HCT116 (cell line): ENCODE results near the gene EXOSC1. TPM values are rescaled to one million over a fixed set of nuclear protein-coding genes. Genes with fewer than 3 reads are reported as not detected.

Experiments
- ATAC-seq: fragments of 200-7000 bp; cut with Tn5 transposase; 2 replicates; pipeline ENCODE4 v1.9.1; 2020; ENCODE audit warnings: mild to moderate bottlenecking, moderate library complexity
- BruUV-seq: library from RNA; stranded (reverse); fragments of 400-500 nt; replicated peaks from 2 replicates; lab custom pipeline; 2021; lab: Mats Ljungman, UMichigan
- CTCF ChIA-PET: fragments of 300-600 bp; sonication (Branson Sonifier 250); formaldehyde crosslinking; loops from one replicate; lab custom pipeline; 2021; ENCODE audit warnings: antibody characterized with exemption; lab: Charles Lee
- POLR2A ChIA-PET: fragments of 300-600, 350-600 bp; sonication (Branson Sonifier 250); formaldehyde crosslinking; loops from one replicate; lab custom pipeline; 2021; ENCODE audit warnings: antibody characterized with exemption; lab: Charles Lee
- RAD21 ChIA-PET, 2 experiments: fragments of 300-600 bp; sonication (Branson Sonifier 250); formaldehyde crosslinking; loops; one replicate each; lab custom pipeline; 2023; ENCODE audit warnings: low total read pairs in 2 of 2; ENCODE audit not compliant: uncharacterized antibody in 2 of 2, unreplicated experiment in 2 of 2, low non-redundant PET in 1 of 2; lab: Charles Lee
- DNase-seq: peaks from one replicate; pipeline ENCODE4 v3.0.0-alpha.2; 2010; ENCODE audit warnings: low read depth, low spot score
- H2AFZ ChIP-seq: fragments of 200-600 bp; shearing (Covaris generic), sonication (generic); 2 replicates; pipeline ENCODE4 v1.6.1; 2017; ENCODE audit warnings: low read depth, mixed run types, mixed read lengths, antibody characterized with exemption, low read length; ENCODE audit not compliant: poor library complexity, severe bottlenecking
- H3K27ac ChIP-seq: 2 replicates; pipeline ENCODE4 v1.5.1; 2012; ENCODE audit warnings: low read depth, low read length
- H3K27me3 ChIP-seq: fragments of 200-600 bp; sonication (generic); 2 replicates; pipeline ENCODE4 v1.6.1; 2016; ENCODE audit warnings: mixed run types, low read length, mixed read lengths; ENCODE audit not compliant: insufficient read depth
- H3K36me3 ChIP-seq, 2 experiments: fragments of 200-500 bp in 1 of 2; fragments of 200-600 bp in 1 of 2; sonication (Bioruptor generic) in 1 of 2; sonication (generic) in 1 of 2; 2 replicates each; pipeline versions ENCODE4 v1.5.1 to v1.6.1; 2014 to 2016; ENCODE audit warnings: low read length in 2 of 2, inconsistent platforms in 1 of 2, mixed read lengths in 1 of 2, mixed run types in 1 of 2; ENCODE audit not compliant: insufficient read depth in 2 of 2, control insufficient read depth in 1 of 2
- H3K4me1 ChIP-seq, 2 experiments: fragments of 200-600 bp in 1 of 2; sonication (generic) in 1 of 2; 2 replicates each; pipeline versions ENCODE4 v1.5.1 to v1.6.1; 2012 to 2017; ENCODE audit warnings: low read length in 2 of 2, inconsistent platforms in 1 of 2, mild to moderate bottlenecking in 1 of 2, mixed read lengths in 1 of 2, mixed run types in 1 of 2, moderate library complexity in 1 of 2; ENCODE audit not compliant: insufficient read depth in 2 of 2, control insufficient read depth in 1 of 2
- H3K4me2 ChIP-seq: fragments of 200-600 bp; sonication (generic); 2 replicates; pipeline ENCODE4 v1.6.1; 2017; ENCODE audit warnings: mixed run types, low read length, mixed read lengths
- H3K4me3 ChIP-seq, 2 experiments: fragments of 200-600 bp in 1 of 2; sonication (generic) in 1 of 2; replicated peaks in 1 of 2; 2 replicates each; pipeline ENCODE4 v1.5.1; 2011 to 2016; ENCODE audit warnings: low read length in 2 of 2, control low read depth in 1 of 2, low read depth in 1 of 2, mild to moderate bottlenecking in 1 of 2, mixed read lengths in 1 of 2, mixed run types in 1 of 2
- H3K79me2 ChIP-seq: fragments of 200-600 bp; sonication (generic); 2 replicates; pipeline ENCODE4 v1.6.1; 2017; ENCODE audit warnings: mild to moderate bottlenecking, mixed run types, low read length, moderate library complexity, mixed read lengths; ENCODE audit not compliant: insufficient read depth
- H3K9ac ChIP-seq: fragments of 200-600 bp; sonication (generic); 2 replicates; pipeline ENCODE4 v1.6.1; 2016; ENCODE audit warnings: low read length, mixed read lengths
- H3K9me2 ChIP-seq: fragments of 200-600 bp; sonication (generic), shearing (Covaris generic); 2 replicates; pipeline ENCODE4 v1.6.1; 2017; ENCODE audit warnings: mixed run types, mild to moderate bottlenecking, moderate library complexity; ENCODE audit not compliant: insufficient read depth
- H3K9me3 ChIP-seq, 2 experiments: fragments of 200-500 bp in 1 of 2; fragments of 200-600 bp in 1 of 2; sonication (Bioruptor generic) in 1 of 2; sonication (generic) in 1 of 2; 2 replicates each; pipeline ENCODE4 v1.6.1; 2014 to 2017; ENCODE audit warnings: low read length in 2 of 2, mixed read lengths in 2 of 2, inconsistent platforms in 1 of 2, low read depth in 1 of 2, mild to moderate bottlenecking in 1 of 2, mixed run types in 1 of 2, moderate library complexity in 1 of 2; ENCODE audit not compliant: control insufficient read depth in 1 of 2, insufficient read depth in 1 of 2
- H4K20me1 ChIP-seq: fragments of 200-600 bp; sonication (generic), shearing (Covaris generic); 2 replicates; pipeline ENCODE4 v1.6.1; 2017; ENCODE audit warnings: mixed run types, mild to moderate bottlenecking, moderate library complexity; ENCODE audit not compliant: insufficient read depth
- CBX3 ChIP-seq: IDR thresholded peaks from 2 replicates; pipeline ENCODE4 v1.6.1; 2012; ENCODE audit warnings: low read depth
- CEBPB ChIP-seq: IDR thresholded peaks from 2 replicates; pipeline ENCODE4 v1.6.1; 2012; ENCODE audit warnings: low read depth
- EGR1 ChIP-seq: IDR thresholded peaks from 2 replicates; pipeline ENCODE4 v1.6.1; 2012; ENCODE audit warnings: low read depth
- JUND ChIP-seq: IDR thresholded peaks from 2 replicates; pipeline ENCODE4 v1.6.1; 2012
- MAX ChIP-seq: IDR thresholded peaks from 2 replicates; pipeline ENCODE4 v1.6.1; 2012
- POLR2A ChIP-seq: IDR thresholded peaks from 2 replicates; pipeline ENCODE4 v1.7.0; 2011; ENCODE audit warnings: borderline replicate concordance; ENCODE audit not compliant: insufficient read depth, insufficient read length; ENCODE audit errors: extremely low read depth
- POLR2AphosphoS5 ChIP-seq: IDR thresholded peaks from 2 replicates; pipeline ENCODE4 v1.6.1; 2011; ENCODE audit warnings: mild to moderate bottlenecking, low read depth, low read length, moderate library complexity
- SIN3A ChIP-seq: IDR thresholded peaks from 2 replicates; pipeline ENCODE4 v1.6.1; 2012; ENCODE audit warnings: low read depth
- SP1 ChIP-seq: IDR thresholded peaks from 2 replicates; pipeline ENCODE4 v1.6.1; 2012; ENCODE audit warnings: low read depth
- SRF ChIP-seq: IDR thresholded peaks from 2 replicates; pipeline ENCODE4 v1.6.1; 2012; ENCODE audit warnings: low read depth
- TCF7L2 ChIP-seq: IDR thresholded peaks from 2 replicates; pipeline ENCODE4 v1.7.0; 2011; ENCODE audit warnings: borderline replicate concordance, inconsistent platforms; ENCODE audit not compliant: insufficient read depth, insufficient read length; ENCODE audit errors: extremely low read depth
- ZFX ChIP-seq: fragments of 450-650 bp; IDR thresholded peaks from 2 replicates; pipeline ENCODE4 v1.6.1; 2017
- ZNF274 ChIP-seq: fragments of 200-500 bp; sonication (Bioruptor generic); IDR thresholded peaks from 2 replicates; pipeline ENCODE4 v1.6.1; 2014; ENCODE audit warnings: mild to moderate bottlenecking, low read depth, low read length, inconsistent platforms
- intact Hi-C: fragments of 100-400 bp; cut with micrococcal nuclease; formaldehyde crosslinking; loops from 2 replicates; pipeline ENCODE4 v1.10.0; 2022
- total RNA-seq: library from RNA; stranded (reverse); gene quantifications from one replicate; pipeline ENCODE4 v1.2.1, GENCODE V29; 2021; ENCODE audit not compliant: unreplicated experiment
- TF ChIP-seq, protein P1 (sequence below): IDR thresholded peaks from 2 replicates; pipeline ENCODE4 v1.6.1; 2012
- TF ChIP-seq, protein P2 (sequence below): IDR thresholded peaks from 2 replicates; pipeline ENCODE4 v1.6.1; 2012; ENCODE audit warnings: low read depth

EXOSC1 gene
- total RNA-seq, 1 experiment from 2014 or later = 38.9 TPM

- Histone ChIP-seq H3K4me3 (peak overlapping the region; percentile 64 to 80), H3K36me3 (peaks cover 9 to 19% of the 10 kb centered on the region in 2 experiments; a peak in 3 of 4 replicates), H3K9me2 (no peaks in the 10 kb centered on the region), H3K27me3 (no peaks in the 10 kb centered on the region), H2AFZ (no peak overlapping the region), H3K27ac (peak overlapping the region; percentile 50), H3K9ac (peak overlapping the region; percentile 86), H3K4me1 (peaks cover 0 to 13% of the 10 kb centered on the region in 2 experiments; a peak in 2 of 4 replicates), H4K20me1 (no peaks in the 10 kb centered on the region), H3K79me2 (peaks cover 36% of the 10 kb centered on the region), H3K4me2 (peak overlapping the region; percentile 89), H3K9me3 (no peaks in the 10 kb centered on the region)
- DNase-seq (peak; percentile 57), ATAC-seq (peak; percentile 57)
- intact Hi-C loops = no loop called here
- no TSS peak for BruUV-seq
- RAD21 ChIA-PET = no interaction called here
- POLR2A ChIA-PET = interaction anchor here (0.5 to 1.2 kb wide), 2 partner anchors 11 to 111 kb away, joined by 3 read pairs; no protein-coding TSS in a partner anchor
- CTCF ChIA-PET = interaction anchor here (0.7 to 1.5 kb wide), 3 partner anchors 13 to 177 kb away, joined by 3 to 4 read pairs (median 3); no protein-coding TSS in a partner anchor
- TF ChIP-seq POLR2A = no peak
- TF ChIP-seq SP1 = no peak
- TF ChIP-seq TCF7L2 = no peak
- TF ChIP-seq, protein P1, sequence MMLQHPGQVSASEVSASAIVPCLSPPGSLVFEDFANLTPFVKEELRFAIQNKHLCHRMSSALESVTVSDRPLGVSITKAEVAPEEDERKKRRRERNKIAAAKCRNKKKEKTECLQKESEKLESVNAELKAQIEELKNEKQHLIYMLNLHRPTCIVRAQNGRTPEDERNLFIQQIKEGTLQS = no peak
- no peak for TF ChIP-seq EGR1
- no peak for TF ChIP-seq CEBPB
- TF ChIP-seq SIN3A = peak; percentile 53
- peak; percentile 36; the same call in 1 of the 2 replicates for TF ChIP-seq POLR2AphosphoS5
- TF ChIP-seq, protein P2, sequence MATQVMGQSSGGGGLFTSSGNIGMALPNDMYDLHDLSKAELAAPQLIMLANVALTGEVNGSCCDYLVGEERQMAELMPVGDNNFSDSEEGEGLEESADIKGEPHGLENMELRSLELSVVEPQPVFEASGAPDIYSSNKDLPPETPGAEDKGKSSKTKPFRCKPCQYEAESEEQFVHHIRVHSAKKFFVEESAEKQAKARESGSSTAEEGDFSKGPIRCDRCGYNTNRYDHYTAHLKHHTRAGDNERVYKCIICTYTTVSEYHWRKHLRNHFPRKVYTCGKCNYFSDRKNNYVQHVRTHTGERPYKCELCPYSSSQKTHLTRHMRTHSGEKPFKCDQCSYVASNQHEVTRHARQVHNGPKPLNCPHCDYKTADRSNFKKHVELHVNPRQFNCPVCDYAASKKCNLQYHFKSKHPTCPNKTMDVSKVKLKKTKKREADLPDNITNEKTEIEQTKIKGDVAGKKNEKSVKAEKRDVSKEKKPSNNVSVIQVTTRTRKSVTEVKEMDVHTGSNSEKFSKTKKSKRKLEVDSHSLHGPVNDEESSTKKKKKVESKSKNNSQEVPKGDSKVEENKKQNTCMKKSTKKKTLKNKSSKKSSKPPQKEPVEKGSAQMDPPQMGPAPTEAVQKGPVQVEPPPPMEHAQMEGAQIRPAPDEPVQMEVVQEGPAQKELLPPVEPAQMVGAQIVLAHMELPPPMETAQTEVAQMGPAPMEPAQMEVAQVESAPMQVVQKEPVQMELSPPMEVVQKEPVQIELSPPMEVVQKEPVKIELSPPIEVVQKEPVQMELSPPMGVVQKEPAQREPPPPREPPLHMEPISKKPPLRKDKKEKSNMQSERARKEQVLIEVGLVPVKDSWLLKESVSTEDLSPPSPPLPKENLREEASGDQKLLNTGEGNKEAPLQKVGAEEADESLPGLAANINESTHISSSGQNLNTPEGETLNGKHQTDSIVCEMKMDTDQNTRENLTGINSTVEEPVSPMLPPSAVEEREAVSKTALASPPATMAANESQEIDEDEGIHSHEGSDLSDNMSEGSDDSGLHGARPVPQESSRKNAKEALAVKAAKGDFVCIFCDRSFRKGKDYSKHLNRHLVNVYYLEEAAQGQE = no peak
- no peak for TF ChIP-seq CBX3
- no peak for TF ChIP-seq ZFX
- TF ChIP-seq MAX = no peak
- TF ChIP-seq SRF = no peak
- no peak for TF ChIP-seq ZNF274
- TF ChIP-seq JUND = peak; percentile 64
Observed at GRCh38 chr10:97399843-97400545, 45.8 kb downstream of the EXOSC1 start.
